NCI-H345 treated with DMSO at 0.1 percent for 48 hours (cell line): ENCODE data around the gene NANS.
"Not testable (repeated sequence)": the region's sequence is repeated elsewhere in the genome, so short reads cannot be mapped to it uniquely, and the experiment has no call there.

Experiments
- DNase-seq: peaks from one replicate; lab custom pipeline; 2025; ENCODE audit not compliant: unreplicated experiment; lab: John Stamatoyannopoulos, UW

NANS gene

GRCh38 chr9:98099346-98099745, 42.8 kb downstream of the NANS start:
- DNase-seq, result no peak

GRCh38 chr9:98099898-98100297, 43.4 kb downstream of the NANS start:
- peak; percentile 20 for DNase-seq

- no peak for DNase-seq
Measured at GRCh38 chr9:98100456-98100855, 43.9 kb downstream of the NANS start.

- DNase-seq, result no peak
Measured at GRCh38 chr9:98101416-98101815, 44.9 kb downstream of the NANS start.

- DNase-seq, result peak; percentile 16
Measured at GRCh38 chr9:98101868-98102273, 45.3 kb downstream of the NANS start.

- DNase-seq, result no peak
Measured at GRCh38 chr9:98104445-98104881, 47.9 kb downstream of the NANS start.

- DNase-seq, result no peak
Measured at GRCh38 chr9:98105006-98105405, 48.5 kb downstream of the NANS start.

GRCh38 chr9:98107926-98108325, 51.4 kb downstream of the NANS start:
- DNase-seq, result no peak

GRCh38 chr9:98108531-98109031, 52.0 kb downstream of the NANS start:
- no peak for DNase-seq

- no peak for DNase-seq
Measured at GRCh38 chr9:98109052-98109451, 52.5 kb downstream of the NANS start.

- DNase-seq, result not testable (repeated sequence)
Measured at GRCh38 chr9:98117097-98117496, 60.6 kb downstream of the NANS start.

- no peak for DNase-seq
Measured at GRCh38 chr9:98117984-98118639, 61.6 kb downstream of the NANS start.

- DNase-seq, result no peak
Measured at GRCh38 chr9:98118640-98119601, 62.4 kb downstream of the NANS start, which contains the start of gene TRIM14. Gene TRIM14, minus strand, starts transcription at chr9:98119222. Its CDS starts 34 bp downstream, at chr9:98119188.

- no peak for DNase-seq
Measured at GRCh38 chr9:98120476-98120875, 63.9 kb downstream of the NANS start.

GRCh38 chr9:98121058-98121457, 64.5 kb downstream of the NANS start:
- no peak for DNase-seq

GRCh38 chr9:98124091-98124490, 67.6 kb downstream of the NANS start:
- DNase-seq, result not testable (repeated sequence)

- no peak for DNase-seq
Measured at GRCh38 chr9:98124637-98125426, 68.3 kb downstream of the NANS start.

GRCh38 chr9:98127226-98127625, 70.7 kb downstream of the NANS start:
- no peak for DNase-seq

- DNase-seq, result no peak
Measured at GRCh38 chr9:98128316-98128715, 71.8 kb downstream of the NANS start.

GRCh38 chr9:98129451-98129881, 72.9 kb downstream of the NANS start:
- DNase-seq, result no peak

GRCh38 chr9:98130060-98130459, 73.5 kb downstream of the NANS start:
- DNase-seq, result not testable (repeated sequence)
